HG03342 (cell line): ENCODE data around the gene DHRS7C.
"Not testable (repeated sequence)": the region's sequence is repeated elsewhere in the genome, so short reads cannot be mapped to it uniquely, and the experiment has no call there.

Source experiments
- ATAC-seq: cut with Tn5 transposase; IDR thresholded peaks from one replicate; pipeline ENCODE4 v1.9.1; 2021; ENCODE audit warnings: mild to moderate bottlenecking, moderate library complexity; ENCODE audit not compliant: unreplicated experiment

Gene DHRS7C

GRCh38 chr17:9810100-9810949 is 18.9 kb upstream of the DHRS7C start:
- no peak for ATAC-seq

GRCh38 chr17:9809409-9809808 is 18.0 kb upstream of the DHRS7C start:
- ATAC-seq: no peak

DNA sequence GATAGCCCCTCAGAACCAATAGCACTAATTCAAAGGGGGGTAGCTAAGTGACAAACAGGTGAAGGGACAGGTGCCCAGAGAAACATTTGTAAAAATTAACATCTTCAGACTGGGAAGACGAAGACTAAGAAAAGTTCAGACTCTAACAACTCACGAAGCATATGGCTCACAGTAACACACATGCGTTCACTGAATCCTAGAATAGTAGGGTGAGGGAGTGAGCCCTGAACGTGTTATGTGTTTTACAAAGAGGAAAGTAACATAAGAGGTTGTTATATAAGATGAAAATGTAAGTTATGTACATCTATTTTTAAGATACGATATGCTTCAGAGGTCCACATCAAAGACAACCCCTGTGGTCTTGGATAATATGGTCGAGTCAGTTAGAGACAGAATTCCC is 15.3 kb upstream of the DHRS7C start:
- no peak for ATAC-seq

DNA sequence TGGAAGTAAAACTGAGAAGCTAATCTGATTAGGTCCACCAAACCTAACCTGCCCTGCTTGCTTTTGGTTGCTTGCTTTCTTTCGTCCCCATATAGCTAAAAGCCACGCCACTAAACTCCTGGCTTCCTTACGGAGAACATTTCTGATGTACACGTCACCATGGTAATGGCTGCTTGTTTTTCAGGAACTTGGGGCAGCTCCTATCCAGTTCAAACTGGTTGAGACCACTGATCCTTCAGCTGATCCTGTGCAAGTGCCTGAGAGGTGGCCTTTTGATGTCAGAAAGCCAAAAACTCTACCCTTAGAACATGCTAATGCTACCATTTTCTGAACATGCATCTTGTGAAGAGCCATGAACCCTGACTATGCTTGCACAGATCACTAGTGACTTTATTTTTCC is 14.4 kb upstream of the DHRS7C start:
- ATAC-seq: no peak

DNA sequence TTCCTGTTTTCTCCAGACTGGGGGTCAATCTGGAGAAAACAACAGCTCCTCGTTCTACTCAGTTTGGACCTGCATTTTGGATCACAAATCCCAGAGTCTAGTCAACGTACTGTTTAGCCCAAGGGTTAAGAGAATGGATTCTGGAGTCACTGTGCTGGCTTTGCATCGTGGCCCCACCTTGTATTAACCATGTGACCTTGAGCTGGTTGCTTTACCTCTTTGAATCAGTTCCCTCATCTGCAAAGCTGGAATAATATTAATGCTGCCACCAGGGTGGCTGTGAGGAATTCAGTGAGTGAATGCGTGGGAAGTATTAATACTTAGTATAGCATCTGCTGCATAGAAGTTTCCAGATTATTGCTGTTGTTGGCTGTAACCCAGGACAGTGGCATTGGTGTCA is 11.3 kb upstream of the DHRS7C start:
- ATAC-seq: no peak

DNA sequence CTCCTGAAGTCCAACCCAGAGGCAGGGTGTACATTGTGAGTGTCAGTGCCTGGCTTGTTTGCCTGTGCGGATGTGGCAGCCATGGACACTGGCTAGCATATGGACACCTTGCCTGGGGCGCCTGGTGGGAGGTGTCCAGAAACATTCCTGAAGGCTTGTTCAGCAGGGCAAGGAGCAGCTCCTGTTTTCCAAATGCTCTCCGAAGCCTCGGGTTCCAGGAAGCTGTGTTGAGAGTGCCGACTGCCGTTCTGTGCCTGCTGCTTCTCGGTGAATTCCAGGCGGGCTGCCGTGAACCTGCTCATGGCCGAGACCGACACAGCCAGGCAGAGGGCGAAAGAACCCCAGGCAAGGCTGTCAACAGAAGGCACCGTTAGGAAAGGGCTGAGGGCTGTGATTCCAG is 10.9 kb upstream of the DHRS7C start:
- ATAC-seq: no peak

- ATAC-seq: no peak
These were observed 10.1 kb upstream of the DHRS7C start for GRCh38 chr17:9801505-9801904.

GRCh38 chr17:9798724-9799123 is 7.3 kb upstream of the DHRS7C start:
- ATAC-seq: no peak

DNA sequence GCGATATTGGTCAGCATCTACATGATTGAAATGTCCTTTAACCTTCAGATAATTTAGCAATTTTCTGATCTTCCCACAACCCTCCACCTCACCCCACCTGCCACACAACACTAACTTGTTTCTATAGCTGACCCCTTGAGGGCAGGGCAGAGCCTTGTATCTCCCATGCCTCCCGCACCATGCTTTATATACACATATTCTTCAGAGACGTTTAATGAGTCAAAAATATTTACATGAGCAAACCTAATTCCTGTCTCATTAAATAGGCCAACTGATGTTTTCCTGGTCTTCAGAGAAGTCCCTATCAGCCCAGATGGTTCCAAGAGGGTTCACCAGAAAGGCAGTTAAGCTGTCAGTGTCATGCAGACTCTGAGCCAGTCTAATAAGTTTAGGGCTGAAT is 6.6 kb upstream of the DHRS7C start:
- no peak for ATAC-seq

DNA sequence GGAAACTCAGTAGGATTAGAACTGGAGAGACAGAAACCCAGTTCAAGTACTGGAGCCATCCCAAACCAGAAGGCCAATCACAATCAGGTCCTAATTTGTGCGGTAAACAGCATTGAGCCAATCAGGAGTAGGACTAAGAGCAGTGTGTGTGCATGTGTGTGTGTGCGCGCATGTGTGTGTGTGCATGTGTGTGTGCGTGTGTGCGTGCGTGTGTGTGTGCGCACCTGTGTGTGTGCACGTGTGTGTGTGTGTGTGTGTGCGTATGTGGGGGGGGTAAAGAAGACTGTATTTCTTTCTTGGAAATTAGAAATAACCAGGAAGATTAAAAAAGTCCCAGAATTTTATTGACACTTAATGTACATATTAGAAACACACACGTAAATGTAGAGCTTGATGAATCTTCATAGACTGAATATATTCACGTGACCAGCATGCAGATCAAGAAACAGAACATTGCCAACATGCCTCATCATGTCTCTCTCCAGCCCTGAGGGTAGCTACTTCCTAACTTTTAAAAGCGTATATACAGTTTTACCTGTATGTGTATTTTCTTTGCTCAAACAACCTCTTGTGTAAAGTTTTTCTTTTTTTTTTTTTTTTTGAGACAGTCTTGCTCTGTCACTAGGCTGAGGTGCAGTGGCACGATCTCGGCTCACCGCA is 919 bp upstream of the DHRS7C start:
- no peak for ATAC-seq

DNA sequence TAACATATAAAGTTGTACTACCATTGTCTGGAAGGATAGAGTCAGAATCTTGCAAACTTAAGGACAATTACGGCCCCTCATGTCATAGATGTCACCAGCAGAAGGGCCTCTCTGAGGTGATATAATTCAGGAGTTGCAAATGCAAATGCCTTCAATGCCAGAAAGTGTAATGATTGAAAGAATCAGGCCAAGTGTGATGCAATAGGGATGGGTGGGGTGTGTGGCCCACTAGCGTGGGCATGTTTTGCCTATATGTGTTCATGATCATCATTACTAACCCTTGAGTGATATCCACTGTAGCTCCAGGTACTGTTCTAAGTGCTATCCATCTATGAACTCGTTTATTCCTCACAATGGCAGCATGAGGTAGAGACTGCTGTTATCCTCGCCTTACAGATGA is 1.1 kb downstream of the DHRS7C start:
- no peak for ATAC-seq

DNA sequence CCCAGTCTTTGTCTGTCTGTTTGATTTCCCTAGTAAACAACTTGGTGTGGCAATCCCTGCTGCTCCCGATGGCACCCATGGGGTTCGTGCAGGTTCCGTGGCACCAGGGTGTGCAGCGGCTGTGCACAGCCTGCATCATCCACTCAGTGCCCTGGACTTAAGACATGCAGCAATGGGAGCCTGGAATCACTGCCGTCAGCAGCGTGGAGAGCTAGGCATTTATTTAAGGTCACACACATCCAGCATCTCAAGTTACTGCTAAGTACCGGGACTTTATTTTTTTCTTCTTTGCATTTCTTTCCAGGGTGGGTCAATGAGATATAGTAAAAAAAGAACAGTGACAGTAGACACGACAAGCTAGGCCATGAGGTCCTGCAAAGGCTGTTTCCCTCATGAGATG is 2.8 kb downstream of the DHRS7C start:
- ATAC-seq: no peak

GRCh38 chr17:9784544-9784943 is 6.8 kb downstream of the DHRS7C start:
- ATAC-seq: no peak

DNA sequence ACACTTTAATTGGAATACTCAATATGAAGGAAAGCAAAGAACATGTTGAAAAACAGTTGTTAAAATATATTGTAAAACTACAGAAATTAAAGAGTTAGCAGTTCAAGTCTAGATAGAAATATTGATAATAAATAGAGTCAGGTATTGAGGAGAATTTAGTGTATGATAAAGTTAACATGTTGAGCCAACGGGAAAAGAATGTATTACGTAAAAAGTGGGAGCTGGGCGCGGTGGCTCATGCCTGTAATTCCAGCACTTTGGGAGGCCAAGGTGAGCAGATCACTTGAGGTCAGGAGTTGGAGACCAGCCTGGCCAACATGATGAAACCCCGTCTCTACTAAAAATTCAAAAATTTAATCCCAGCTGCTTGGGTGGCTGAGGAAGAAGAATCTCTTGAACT is 7.9 kb downstream of the DHRS7C start:
- not testable (repeated sequence) for ATAC-seq

- no peak for ATAC-seq
These were observed 8.3 kb downstream of the DHRS7C start for GRCh38 chr17:9783050-9783449.

- no peak for ATAC-seq
These were observed 10.8 kb downstream of the DHRS7C start for GRCh38 chr17:9780552-9780951.

DNA sequence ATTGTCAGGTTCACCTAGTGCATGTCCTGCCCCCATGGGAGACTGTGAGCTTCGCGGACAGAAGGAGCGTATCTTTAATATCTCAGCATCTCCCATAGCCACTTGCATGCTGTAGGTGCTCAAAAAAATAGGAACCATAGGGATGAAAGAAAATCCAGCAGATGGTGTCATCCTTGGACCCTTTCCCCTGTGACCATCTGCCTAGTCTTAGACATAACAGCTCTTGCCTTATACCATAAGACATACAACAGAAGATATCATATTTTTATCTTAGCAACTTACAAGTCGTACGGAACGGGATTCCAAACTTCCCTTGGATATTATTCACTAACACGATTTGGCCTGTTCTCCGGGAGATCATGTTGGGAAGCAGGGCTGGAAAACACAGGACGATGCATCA is 14.5 kb downstream of the DHRS7C start:
- ATAC-seq: no peak

DNA sequence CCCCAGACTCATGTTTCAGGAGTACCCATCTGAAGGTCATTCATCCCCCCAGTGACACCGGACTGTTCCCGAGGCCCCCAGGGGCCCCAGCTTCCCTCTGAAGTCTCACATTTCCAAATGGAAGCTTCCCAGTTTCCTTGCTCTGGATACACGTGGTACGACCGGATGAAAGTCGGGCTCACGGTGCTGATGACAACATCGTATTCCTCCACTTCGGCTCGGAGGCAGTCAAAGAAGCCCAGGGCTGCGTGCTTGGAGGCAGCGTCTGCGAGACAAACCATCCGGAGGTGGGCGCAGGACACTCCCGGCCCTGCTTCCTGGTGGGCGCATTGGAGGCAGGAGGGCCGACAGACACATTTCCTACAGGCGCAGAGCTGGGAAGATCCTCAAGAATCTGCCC is 18.7 kb downstream of the DHRS7C start:
- ATAC-seq: no peak

- ATAC-seq: no peak
These were observed 19.9 kb downstream of the DHRS7C start for GRCh38 chr17:9771465-9771864.

DNA sequence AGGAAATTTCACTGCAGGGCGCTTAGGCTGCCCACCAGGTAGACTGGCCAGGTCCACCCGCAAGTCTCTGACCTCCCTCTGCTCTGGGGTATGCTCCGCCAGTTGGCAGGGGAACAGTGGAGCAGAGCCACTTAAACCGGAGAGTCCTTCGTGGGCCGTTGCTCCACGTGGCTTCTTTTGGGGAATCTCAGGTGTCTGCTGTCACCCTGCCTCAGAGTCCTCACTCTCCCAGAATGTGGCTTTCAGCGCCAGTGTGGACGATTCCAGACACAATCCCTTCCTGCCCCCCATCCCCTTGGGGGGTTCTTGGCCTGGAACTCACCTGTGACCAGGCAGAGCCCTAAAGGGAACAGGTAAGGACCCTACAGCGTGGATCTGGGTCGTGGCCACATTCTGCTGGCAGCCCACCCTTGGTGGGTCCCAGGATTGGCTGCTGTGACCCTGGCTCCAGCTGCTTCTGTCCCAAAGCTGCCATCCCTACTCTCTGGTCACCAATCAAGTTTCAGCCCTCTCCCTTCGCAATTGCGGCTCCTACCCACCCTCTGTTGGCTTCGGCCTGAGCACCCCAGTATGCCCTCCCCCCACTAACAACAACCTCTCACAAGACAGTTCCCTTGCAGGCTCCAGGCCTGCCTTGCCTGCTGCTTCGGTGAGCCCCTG is 22.2 kb downstream of the DHRS7C start:
- no peak for ATAC-seq

DNA sequence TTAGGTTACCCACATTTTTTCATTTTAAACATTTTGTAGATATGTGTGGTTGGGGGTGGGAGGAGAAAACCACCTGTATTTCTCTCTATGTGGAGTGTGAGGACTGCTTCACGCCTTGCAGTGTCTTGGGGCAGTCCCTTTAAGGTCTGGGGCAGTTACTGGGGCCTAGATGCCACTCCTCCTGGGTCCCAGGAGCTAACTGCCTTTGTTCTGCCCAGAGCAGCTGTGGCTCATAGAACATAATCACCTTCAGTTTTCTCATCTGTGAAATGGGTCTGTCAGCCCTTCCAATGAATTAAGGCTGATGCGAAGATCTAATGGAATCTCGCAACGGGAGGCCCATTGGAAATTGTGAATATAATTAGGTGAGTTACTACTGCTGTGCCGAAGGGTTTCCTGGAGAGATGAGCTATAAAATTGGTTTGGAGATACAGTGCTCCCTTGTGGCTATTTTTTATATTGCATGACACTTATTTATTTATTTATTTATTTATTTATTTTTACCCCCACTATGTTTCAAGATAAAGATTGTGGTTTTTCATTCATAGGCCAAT is 22.9 kb downstream of the DHRS7C start:
- ATAC-seq: no peak
